Measurements from ENCODE around the gene XRCC4.

XRCC4 gene

GRCh38 chr5:83313436-83313835 lies 236.1 kb downstream of the XRCC4 start:
- DNase-seq (ENCODE audit: low spot score) = no peak
- H3K27me3 Mint-ChIP-seq (ENCODE audit: low read depth) = no peaks in the 10 kb centered on the region
- H3K27ac Mint-ChIP-seq = no peak overlapping the region

GRCh38 chr5:83321483-83322055 lies 244.2 kb downstream of the XRCC4 start:
- H3K9me3 Mint-ChIP-seq = no peaks in the 10 kb centered on the region
- H3K27ac Mint-ChIP-seq = no peak overlapping the region
- H3K4me1 Mint-ChIP-seq (ENCODE audit: low read depth) = no peaks in the 10 kb centered on the region
- H3K36me3 Mint-ChIP-seq (ENCODE audit: low read depth) = no peaks in the 10 kb centered on the region
- DNase-seq (ENCODE audit: low spot score) = no peak
- H3K27me3 Mint-ChIP-seq (ENCODE audit: low read depth) = no peaks in the 10 kb centered on the region
- H3K4me3 Mint-ChIP-seq = no peak overlapping the region

More at GRCh38 chr5:83313436-83313835, 236.1 kb downstream of the XRCC4 start:
- H3K4me1 Mint-ChIP-seq (ENCODE audit: low read depth) = no peaks in the 10 kb centered on the region
- peaks cover 9% of the 10 kb centered on the region for H3K9me3 Mint-ChIP-seq
- no peak overlapping the region for H3K4me3 Mint-ChIP-seq
- H3K36me3 Mint-ChIP-seq (ENCODE audit: low read depth) = no peaks in the 10 kb centered on the region

GRCh38 chr5:83322273-83322924 lies 245.1 kb downstream of the XRCC4 start:
- Mint-ChIP-seq H3K27ac (no peak overlapping the region), H3K4me3 (no peak overlapping the region), H3K9me3 (no peaks in the 10 kb centered on the region), H3K36me3 (ENCODE audit: low read depth) (no peaks in the 10 kb centered on the region), H3K27me3 (ENCODE audit: low read depth) (no peaks in the 10 kb centered on the region), H3K4me1 (ENCODE audit: low read depth) (no peaks in the 10 kb centered on the region)
- no peak for DNase-seq (ENCODE audit: low spot score)

GRCh38 chr5:83323557-83324180 lies 246.3 kb downstream of the XRCC4 start:
- Mint-ChIP-seq H3K27ac (no peak overlapping the region), H3K4me3 (no peak overlapping the region), H3K36me3 (ENCODE audit: low read depth) (no peaks in the 10 kb centered on the region), H3K27me3 (ENCODE audit: low read depth) (no peaks in the 10 kb centered on the region), H3K4me1 (ENCODE audit: low read depth) (no peaks in the 10 kb centered on the region), H3K9me3 (no peaks in the 10 kb centered on the region)
- DNase-seq (ENCODE audit: low spot score) = no peak

- Mint-ChIP-seq H3K9me3 (no peaks in the 10 kb centered on the region), H3K27ac (no peak overlapping the region), H3K4me1 (ENCODE audit: low read depth) (no peaks in the 10 kb centered on the region), H3K27me3 (ENCODE audit: low read depth) (no peaks in the 10 kb centered on the region), H3K4me3 (no peak overlapping the region), H3K36me3 (ENCODE audit: low read depth) (no peaks in the 10 kb centered on the region)
- no peak for DNase-seq (ENCODE audit: low spot score)
These were observed 254.5 kb downstream of the XRCC4 start for GRCh38 chr5:83331842-83332241.

GRCh38 chr5:83337453-83338035 lies 260.2 kb downstream of the XRCC4 start:
- H3K27me3 Mint-ChIP-seq (ENCODE audit: low read depth) = no peaks in the 10 kb centered on the region
- H3K9me3 Mint-ChIP-seq = no peaks in the 10 kb centered on the region
- H3K27ac Mint-ChIP-seq = no peak overlapping the region
- no peak for DNase-seq (ENCODE audit: low spot score)
- peaks cover 13% of the 10 kb centered on the region for H3K4me1 Mint-ChIP-seq (ENCODE audit: low read depth)
- no peak overlapping the region for H3K4me3 Mint-ChIP-seq
- H3K36me3 Mint-ChIP-seq (ENCODE audit: low read depth) = no peaks in the 10 kb centered on the region

- no peaks in the 10 kb centered on the region for H3K36me3 Mint-ChIP-seq (ENCODE audit: low read depth)
- H3K27ac Mint-ChIP-seq = peak overlapping the region; percentile 75
- peaks cover 2% of the 10 kb centered on the region for H3K9me3 Mint-ChIP-seq
- no peak for DNase-seq (ENCODE audit: low spot score)
- peak overlapping the region; percentile 54 for H3K4me3 Mint-ChIP-seq
- H3K27me3 Mint-ChIP-seq (ENCODE audit: low read depth) = no peaks in the 10 kb centered on the region
- peaks cover 13% of the 10 kb centered on the region for H3K4me1 Mint-ChIP-seq (ENCODE audit: low read depth)
These were observed 263.2 kb downstream of the XRCC4 start for GRCh38 chr5:83340511-83340918.

DNA sequence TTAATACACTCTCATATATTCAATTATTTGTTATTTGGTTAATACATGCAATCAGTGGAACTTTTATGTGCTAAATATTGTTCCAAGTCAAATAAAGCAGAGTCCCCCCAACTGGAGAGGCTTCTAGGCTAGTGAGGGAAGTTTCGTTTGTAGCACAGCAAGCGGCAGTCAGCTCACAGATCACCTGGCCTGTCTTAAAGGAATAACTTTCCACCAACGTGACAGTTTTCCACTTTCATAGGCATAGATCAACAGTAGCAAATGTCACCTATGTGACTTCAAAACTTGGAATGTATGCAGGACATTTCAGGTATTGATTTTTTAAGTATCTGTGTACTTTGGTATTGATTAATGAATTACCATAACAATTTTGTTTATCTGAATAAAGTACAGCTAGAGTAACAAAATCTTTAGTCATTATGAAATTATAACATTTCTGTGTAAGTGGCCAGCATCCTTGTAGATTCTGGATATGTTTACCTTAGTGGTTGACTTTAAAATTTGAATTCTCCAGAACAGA lies 264.5 kb downstream of the XRCC4 start:
- Mint-ChIP-seq H3K9me3 (peaks cover 8% of the 10 kb centered on the region), H3K27ac (no peak overlapping the region), H3K4me1 (ENCODE audit: low read depth) (peaks cover 13% of the 10 kb centered on the region), H3K36me3 (ENCODE audit: low read depth) (no peaks in the 10 kb centered on the region), H3K27me3 (ENCODE audit: low read depth) (no peaks in the 10 kb centered on the region), H3K4me3 (no peak overlapping the region)
- DNase-seq (ENCODE audit: low spot score) = no peak

DNA sequence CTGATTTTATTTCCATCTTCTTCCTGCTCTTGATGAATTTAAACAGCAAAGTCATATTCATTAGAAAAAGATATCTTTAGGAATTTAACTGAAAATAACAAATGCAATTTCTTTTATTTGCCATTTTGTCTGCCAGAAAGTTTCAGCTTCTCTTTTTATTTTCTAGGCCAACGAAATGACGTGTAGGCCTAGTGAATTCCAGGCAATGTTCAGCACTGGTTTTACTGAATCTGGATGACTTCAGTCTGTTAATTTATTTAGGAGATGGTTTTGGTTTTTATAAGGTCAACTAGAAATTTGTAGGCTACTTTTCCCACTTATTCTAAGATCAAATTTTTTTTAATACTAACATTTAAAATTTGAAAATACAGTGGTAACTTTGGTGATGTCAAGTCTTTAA lies 265.1 kb downstream of the XRCC4 start:
- no peaks in the 10 kb centered on the region for H3K27me3 Mint-ChIP-seq (ENCODE audit: low read depth)
- H3K27ac Mint-ChIP-seq = no peak overlapping the region
- peaks cover 14% of the 10 kb centered on the region for H3K9me3 Mint-ChIP-seq
- no peak for DNase-seq (ENCODE audit: low spot score)
- H3K4me1 Mint-ChIP-seq (ENCODE audit: low read depth) = peaks cover 13% of the 10 kb centered on the region
- peaks cover 3% of the 10 kb centered on the region for H3K36me3 Mint-ChIP-seq (ENCODE audit: low read depth)
- no peak overlapping the region for H3K4me3 Mint-ChIP-seq

- no peak for DNase-seq (ENCODE audit: low spot score)
- Mint-ChIP-seq H3K4me3 (no peak overlapping the region), H3K27ac (no peak overlapping the region), H3K27me3 (ENCODE audit: low read depth) (no peaks in the 10 kb centered on the region), H3K9me3 (peaks cover 16% of the 10 kb centered on the region), H3K36me3 (ENCODE audit: low read depth) (peaks cover 3% of the 10 kb centered on the region), H3K4me1 (ENCODE audit: low read depth) (peaks cover 13% of the 10 kb centered on the region)
These were observed 266.0 kb downstream of the XRCC4 start for GRCh38 chr5:83343299-83343698.

DNA sequence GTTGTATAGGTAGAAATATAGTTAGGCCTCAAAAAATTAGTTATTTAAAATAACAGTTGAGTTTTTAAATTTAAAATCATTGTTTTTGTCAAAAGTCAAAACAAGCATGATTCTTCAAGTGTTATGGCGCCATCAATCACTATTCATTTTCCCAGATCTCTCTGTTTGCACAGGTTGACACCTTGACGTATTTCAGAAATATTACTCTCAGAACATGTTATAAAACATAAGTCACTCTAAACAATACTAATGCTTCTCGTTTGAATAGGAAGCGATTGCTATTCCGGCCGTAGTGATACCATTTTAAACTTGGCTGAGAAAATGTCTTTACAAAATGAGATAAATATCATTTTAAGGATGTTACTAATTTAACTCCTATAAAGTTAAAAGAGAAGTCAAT lies 268.1 kb downstream of the XRCC4 start:
- H3K27me3 Mint-ChIP-seq (ENCODE audit: low read depth) = no peaks in the 10 kb centered on the region
- no peak overlapping the region for H3K4me3 Mint-ChIP-seq
- DNase-seq (ENCODE audit: low spot score) = no peak
- no peak overlapping the region for H3K27ac Mint-ChIP-seq
- peaks cover 3% of the 10 kb centered on the region for H3K36me3 Mint-ChIP-seq (ENCODE audit: low read depth)
- peaks cover 32% of the 10 kb centered on the region for H3K9me3 Mint-ChIP-seq
- H3K4me1 Mint-ChIP-seq (ENCODE audit: low read depth) = peaks cover 8% of the 10 kb centered on the region

DNA sequence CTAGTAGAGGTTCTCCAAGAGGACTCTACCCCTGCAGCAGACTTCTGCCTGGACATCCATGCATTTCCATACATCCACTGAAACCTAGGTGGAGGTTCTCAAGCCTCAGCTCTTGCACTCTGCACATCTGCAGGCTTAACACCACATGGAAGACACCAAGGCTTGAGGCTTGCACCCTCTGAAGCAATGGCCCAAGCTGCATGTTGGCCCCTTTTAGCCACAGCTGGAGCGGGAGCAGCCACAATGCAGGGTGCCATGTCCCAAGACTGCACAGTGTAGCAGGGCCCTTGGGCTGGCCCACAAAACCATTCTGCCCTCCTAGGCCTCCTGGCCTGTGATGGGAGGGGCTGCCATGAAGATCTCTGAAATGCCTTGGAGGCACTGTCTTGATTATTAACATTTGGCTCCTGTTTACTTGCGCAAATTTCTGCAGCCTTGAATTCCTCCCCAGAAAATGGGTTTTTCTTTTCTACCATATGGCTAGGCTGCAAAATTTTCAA lies 271.0 kb downstream of the XRCC4 start:
- Mint-ChIP-seq H3K36me3 (ENCODE audit: low read depth) (peaks cover 3% of the 10 kb centered on the region), H3K27me3 (ENCODE audit: low read depth) (no peaks in the 10 kb centered on the region), H3K9me3 (peaks cover 38% of the 10 kb centered on the region), H3K4me1 (ENCODE audit: low read depth) (no peaks in the 10 kb centered on the region), H3K27ac (no peak overlapping the region), H3K4me3 (no peak overlapping the region)
- no peak for DNase-seq (ENCODE audit: low spot score)

GRCh38 chr5:83353231-83353630 lies 275.9 kb downstream of the XRCC4 start:
- H3K27me3 Mint-ChIP-seq (ENCODE audit: low read depth) = no peaks in the 10 kb centered on the region
- no peaks in the 10 kb centered on the region for H3K36me3 Mint-ChIP-seq (ENCODE audit: low read depth)
- H3K4me3 Mint-ChIP-seq = no peak overlapping the region
- no peak for DNase-seq (ENCODE audit: low spot score)
- H3K9me3 Mint-ChIP-seq = peaks cover 22% of the 10 kb centered on the region
- H3K27ac Mint-ChIP-seq = no peak overlapping the region
- H3K4me1 Mint-ChIP-seq (ENCODE audit: low read depth) = no peaks in the 10 kb centered on the region

- Mint-ChIP-seq H3K27me3 (ENCODE audit: low read depth) (no peaks in the 10 kb centered on the region), H3K4me3 (no peak overlapping the region), H3K9me3 (peaks cover 19% of the 10 kb centered on the region), H3K36me3 (ENCODE audit: low read depth) (no peaks in the 10 kb centered on the region), H3K4me1 (ENCODE audit: low read depth) (no peaks in the 10 kb centered on the region), H3K27ac (no peak overlapping the region)
- DNase-seq (ENCODE audit: low spot score) = no peak
These were observed 276.4 kb downstream of the XRCC4 start for GRCh38 chr5:83353774-83354173.

Data from T-helper 2 cell treated with Interferon-gamma antibody and Interleukin-4, amounts not matched to agents 5 μg/mL and 100 μg/mL, for 36 hours (primary cell).